DND-41 (cell line): ENCODE results near the gene DUSP28.

Source experiments
- CTCF ChIP-seq: IDR thresholded peaks from 2 replicates; pipeline ENCODE4 v1.5.1; 2012; ENCODE audit warnings: borderline replicate concordance, low read length, moderate library complexity, mild to moderate bottlenecking; ENCODE audit not compliant: poor library complexity, severe bottlenecking; ENCODE audit errors: extremely low read depth
- EZH2 ChIP-seq: IDR thresholded peaks from 3 replicates; pipeline ENCODE4 v1.6.1; 2012; ENCODE audit warnings: borderline replicate concordance, low read depth, mild to moderate bottlenecking, moderate library complexity, low read length, inconsistent platforms; ENCODE audit not compliant: severe bottlenecking

GRCh38 chr2:240582781-240583180 is 22.6 kb downstream of the DUSP28 start:
- TF ChIP-seq EZH2, result no peak
- TF ChIP-seq CTCF, result no peak
